DMS114 treated with DMSO at 0.1 percent for 48 hours (cell line): ENCODE data around the gene KCNH8.
"Not testable (repeated sequence)": the region's sequence is repeated elsewhere in the genome, so short reads cannot be mapped to it uniquely, and the experiment has no call there.

Experiments used
- DNase-seq: peaks from one replicate; lab custom pipeline; 2025; ENCODE audit not compliant: unreplicated experiment; lab: John Stamatoyannopoulos, UW

The KCNH8 gene

GRCh38 chr3:19171794-19172193, 23.5 kb downstream of the KCNH8 start:
- no peak for DNase-seq

DNA sequence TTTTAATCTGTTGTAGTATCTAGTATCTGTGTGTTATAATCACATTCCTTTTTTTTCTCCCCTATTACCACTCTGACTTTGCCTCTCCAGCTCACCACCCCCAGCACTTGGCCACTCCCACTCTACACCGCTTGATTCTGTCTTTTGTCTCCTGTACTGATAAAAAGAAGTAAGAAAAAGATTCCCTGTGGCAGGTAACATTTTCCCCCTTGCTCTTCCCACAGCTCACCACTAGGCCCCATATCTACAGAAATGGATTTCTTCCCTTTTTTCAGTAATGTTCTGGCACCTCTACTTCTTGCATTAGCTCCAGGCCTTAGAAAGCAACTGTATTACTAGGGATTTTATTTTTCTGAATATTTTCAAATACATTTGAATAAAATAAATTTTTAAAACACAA, 25.6 kb downstream of the KCNH8 start:
- no peak for DNase-seq

GRCh38 chr3:19183584-19183983, 35.3 kb downstream of the KCNH8 start:
- DNase-seq, result no peak

GRCh38 chr3:19190126-19190525, 41.8 kb downstream of the KCNH8 start:
- DNase-seq, result no peak

- no peak for DNase-seq
Measured at GRCh38 chr3:19190602-19191001, 42.3 kb downstream of the KCNH8 start.

- DNase-seq, result no peak
Measured at GRCh38 chr3:19199131-19199530, 50.8 kb downstream of the KCNH8 start.

DNA sequence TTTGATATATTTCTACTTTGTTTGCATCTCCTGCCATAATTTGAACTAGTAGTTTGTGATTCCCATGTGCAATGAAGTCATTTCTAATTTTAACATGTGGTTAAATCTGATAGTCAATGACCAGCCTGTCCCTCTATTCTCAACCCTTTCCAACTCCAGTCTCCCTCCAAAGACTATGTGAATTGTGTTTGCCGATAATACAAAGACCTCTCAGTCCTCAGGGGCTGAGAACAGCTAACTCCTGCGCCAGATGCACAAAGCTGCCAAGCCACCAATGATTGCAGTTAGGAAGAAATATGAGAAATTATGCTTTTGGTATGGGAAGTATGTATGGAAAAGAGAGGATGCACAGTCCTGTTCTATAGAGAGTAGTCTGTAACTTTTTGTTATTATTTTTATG, 54.0 kb downstream of the KCNH8 start:
- no peak for DNase-seq

DNA sequence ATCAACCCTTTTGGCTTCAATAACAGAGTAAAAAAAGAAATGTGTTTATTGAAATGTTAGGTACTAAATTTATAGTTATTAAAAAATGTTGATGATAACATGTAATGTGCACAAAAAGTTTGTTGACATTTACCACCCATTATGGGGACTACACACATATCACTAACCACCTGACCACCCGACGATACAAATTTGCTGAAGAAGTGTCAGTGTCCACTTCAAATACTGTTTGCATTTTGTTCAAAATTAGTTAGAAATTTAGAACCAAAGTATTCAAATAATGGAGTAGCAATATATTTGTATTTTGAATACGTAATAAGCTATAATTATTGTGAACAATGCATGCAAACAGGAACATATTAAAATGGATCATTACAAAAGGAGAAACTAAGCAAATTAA, 54.4 kb downstream of the KCNH8 start:
- no peak for DNase-seq

- no peak for DNase-seq
Measured at GRCh38 chr3:19206540-19206939, 58.2 kb downstream of the KCNH8 start.

- DNase-seq, result no peak
Measured at GRCh38 chr3:19213603-19214220, 65.4 kb downstream of the KCNH8 start.

DNA sequence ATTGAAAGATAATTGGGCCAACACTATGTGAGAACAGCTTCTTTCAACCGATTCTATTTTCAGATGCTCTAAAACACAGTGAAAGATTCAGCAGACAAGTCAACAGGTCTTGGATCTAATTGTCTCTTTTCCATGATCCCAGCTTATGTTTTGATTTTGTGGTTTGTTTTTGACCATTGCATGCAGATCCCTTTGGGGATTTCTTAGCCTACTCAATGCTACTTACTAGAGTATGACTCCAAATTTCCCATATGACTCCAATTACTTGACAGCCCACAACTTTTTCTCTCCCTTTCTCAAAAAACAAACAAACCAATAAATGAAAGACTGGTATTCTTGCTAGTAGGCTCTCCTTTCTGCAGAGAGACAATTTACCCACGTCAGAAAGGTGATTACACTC, 67.1 kb downstream of the KCNH8 start:
- no peak for DNase-seq

DNA sequence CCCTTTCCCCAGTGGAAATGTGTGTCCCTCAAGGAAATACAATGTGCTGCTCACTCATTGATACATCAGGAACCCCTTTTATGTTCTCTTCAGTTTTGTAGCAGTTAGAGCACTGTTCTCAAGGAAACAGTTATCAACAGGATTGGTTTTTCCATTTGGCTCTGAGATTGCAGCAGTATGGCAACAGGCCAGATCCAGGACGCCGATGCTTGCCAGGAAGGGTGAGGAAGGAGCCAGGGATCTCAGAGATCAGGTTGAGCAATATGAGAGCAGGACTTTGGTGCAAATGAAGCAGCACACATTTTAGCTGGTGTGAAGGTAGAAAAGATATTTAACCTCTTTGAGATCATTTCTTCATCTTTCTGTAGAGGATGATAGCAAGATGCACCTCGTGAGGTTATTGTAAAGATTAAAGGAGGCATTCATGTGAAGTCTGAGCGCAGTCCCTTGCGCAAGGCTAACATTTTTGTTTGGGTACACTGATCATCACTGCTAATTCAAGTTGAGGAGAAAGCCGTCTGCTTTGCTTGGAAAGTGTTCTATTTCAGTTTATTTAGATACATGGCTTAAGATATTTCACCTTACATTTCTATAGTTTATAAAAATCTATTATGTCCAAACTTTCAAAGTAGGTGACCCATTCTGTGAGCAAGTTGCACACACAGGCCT, 68.5 kb downstream of the KCNH8 start:
- DNase-seq, result no peak

DNA sequence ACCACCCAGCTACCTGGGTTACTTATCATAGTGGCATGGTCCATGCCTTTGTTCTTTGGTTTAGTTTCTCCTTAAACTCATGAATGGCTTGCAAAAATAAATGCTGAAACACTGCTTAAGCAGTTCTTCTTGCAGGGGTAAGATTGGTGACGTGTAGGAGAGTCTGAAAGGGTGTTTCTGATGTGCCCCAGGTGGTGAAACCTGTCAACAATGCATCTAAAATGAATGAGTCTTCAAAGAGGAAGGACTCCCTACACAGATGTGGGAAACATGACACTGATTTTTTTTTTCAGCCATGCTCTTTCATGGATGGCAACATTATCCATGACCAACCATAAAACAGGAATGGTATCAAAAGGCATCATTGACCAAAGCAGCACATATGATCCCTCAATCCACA, 72.0 kb downstream of the KCNH8 start:
- DNase-seq, result no peak

- no peak for DNase-seq
Measured at GRCh38 chr3:19221081-19221480, 72.8 kb downstream of the KCNH8 start.

- no peak for DNase-seq
Measured at GRCh38 chr3:19226479-19226878, 78.2 kb downstream of the KCNH8 start.

DNA sequence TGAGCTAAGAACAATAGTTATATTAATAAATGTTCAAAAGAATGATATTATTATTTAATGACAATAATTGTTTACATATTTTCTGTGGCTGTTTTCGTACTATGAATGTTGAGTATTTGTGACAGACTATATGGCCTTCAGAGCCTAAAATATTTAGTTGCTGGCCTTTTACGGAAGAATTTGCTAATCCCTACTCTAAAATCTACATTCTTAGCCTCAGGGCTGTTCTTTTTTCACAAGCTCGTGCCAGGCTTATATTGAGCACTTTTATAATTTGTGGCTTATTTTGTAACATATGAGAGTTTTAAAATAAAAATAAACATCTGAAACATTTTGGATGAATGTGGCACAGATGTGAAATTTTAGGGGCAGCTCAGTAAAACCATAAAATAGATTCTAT, 79.9 kb downstream of the KCNH8 start:
- DNase-seq, result no peak

- DNase-seq, result no peak
Measured at GRCh38 chr3:19229086-19229485, 80.8 kb downstream of the KCNH8 start.

- not testable (repeated sequence) for DNase-seq
Measured at GRCh38 chr3:19229881-19230280, 81.6 kb downstream of the KCNH8 start.

DNA sequence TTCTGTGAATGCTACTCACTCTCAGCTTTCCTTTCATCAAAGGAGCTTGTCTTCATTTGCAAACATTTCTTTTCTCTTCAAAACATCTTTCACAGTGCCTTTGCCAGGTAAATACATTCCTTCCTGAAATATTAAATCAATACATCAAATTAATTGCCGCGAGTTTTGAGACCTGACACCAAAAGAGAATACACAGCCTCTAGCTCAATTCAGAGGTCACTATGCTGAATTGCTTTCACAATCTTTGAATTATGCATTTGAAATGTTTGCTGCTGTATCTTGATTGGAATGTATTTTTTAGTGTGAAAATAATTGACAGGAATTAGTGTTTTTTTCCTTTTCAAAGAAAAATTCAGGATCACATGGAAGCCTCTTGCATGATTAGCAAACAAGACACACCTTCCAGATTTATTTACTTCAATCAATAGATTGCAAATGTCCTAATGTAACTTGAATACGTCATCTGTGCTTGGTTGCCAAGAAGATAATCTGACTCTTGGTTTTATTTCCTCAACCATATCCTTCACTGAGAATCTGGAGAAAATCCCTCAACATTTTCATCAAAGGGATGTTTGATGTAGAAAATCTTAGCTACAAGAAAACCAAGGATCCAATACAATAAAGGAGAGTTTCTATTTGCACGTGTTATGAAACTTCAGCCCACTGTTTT, 83.6 kb downstream of the KCNH8 start:
- DNase-seq, result no peak

DNA sequence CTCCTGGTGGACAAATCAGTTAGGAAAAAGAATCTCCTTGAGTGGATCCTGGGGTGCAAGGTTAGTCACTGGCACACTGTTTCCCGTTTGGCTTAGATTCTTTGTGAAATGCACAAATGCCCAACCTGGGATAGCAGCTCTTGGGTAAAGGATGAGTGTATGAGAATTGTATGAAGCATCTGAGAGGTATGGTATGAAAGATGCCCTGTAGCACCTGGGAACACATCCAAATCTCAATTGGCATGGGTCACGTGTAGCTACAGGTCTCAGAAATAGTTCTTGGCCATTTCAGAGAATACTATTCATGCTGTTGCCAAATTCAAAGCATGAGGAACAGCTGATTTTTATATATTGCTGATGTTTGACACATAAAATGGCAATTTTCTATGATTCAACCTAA, 84.3 kb downstream of the KCNH8 start:
- no peak for DNase-seq

DNA sequence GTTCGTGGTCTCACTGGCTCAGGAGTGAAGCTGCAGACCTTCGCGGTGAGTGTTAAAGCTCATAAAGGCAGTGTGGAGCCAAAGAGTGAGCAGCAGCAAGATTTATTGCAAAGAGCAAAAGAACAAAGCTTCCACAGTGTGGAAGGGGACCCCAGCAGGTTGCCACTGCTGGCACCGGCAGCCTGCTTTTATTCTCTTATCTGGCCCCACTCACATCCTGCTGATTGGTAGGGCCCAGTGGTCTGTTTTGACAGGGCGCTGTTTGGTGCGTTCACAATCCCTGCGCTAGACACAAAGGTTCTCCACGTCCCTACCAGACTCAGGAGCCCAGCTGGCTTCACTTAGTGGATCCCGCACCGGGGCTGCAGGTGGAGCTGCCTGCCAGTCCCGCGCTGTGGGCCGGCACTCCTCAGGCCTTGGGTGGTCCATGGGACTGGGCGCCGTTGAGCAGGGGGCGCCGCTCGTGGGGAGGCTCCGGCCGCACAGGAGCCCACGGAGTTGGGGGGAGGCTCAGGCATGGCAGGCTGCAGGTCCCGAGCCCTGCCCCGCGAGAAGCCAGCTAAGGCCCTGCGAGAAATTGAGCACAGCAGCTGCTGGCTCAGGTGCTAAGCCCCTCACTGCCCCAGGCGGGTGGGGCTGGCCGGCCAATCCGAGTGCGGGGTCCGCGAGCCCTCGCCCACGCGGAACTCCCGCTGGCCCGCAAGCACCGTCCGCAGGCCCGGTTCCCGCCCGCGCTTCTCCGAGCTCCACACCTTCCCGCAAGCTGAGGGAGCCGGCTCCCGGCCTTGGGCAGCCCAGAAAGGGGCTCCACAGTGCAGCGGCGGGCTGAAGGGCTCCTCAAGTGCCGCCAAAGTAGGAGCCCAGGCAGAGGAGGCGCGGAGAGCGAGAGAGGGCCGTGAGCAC, 85.8 kb downstream of the KCNH8 start:
- DNase-seq, result not testable (repeated sequence)

DNA sequence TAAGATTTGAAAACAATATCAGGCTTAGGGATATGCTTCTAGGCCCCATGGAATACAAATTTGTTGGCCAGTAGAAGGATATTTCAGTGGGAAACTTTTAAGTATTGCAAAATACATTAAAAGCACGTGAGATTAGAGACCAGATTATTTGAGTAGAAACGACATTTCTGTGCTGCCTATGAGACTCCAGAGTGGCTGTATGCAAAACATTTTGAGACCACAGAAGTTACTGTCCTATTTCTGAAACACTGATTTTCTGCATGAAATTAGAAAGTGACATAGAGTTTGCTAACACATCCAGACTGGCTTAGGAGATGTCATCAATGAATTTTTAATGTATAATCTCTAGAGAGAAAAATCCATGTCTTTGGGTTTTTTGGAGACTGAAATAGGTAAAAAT, 99.8 kb downstream of the KCNH8 start:
- no peak for DNase-seq
